Stimulated activated CD8-positive, alpha-beta memory T cell treated with anti-CD3 and anti-CD28 coated beads, Interleukin-4, amount 100 ng/mL, for 1 hour (primary cell): ENCODE results near the gene SLC6A17.

Experiments used
- DNase-seq, 2 donors: peaks; one replicate each; pipeline ENCODE4 v3.0.0-alpha.2; 2020; ENCODE audit warnings: low read depth in 2 of 2, low spot score in 1 of 2

Gene SLC6A17

DNA sequence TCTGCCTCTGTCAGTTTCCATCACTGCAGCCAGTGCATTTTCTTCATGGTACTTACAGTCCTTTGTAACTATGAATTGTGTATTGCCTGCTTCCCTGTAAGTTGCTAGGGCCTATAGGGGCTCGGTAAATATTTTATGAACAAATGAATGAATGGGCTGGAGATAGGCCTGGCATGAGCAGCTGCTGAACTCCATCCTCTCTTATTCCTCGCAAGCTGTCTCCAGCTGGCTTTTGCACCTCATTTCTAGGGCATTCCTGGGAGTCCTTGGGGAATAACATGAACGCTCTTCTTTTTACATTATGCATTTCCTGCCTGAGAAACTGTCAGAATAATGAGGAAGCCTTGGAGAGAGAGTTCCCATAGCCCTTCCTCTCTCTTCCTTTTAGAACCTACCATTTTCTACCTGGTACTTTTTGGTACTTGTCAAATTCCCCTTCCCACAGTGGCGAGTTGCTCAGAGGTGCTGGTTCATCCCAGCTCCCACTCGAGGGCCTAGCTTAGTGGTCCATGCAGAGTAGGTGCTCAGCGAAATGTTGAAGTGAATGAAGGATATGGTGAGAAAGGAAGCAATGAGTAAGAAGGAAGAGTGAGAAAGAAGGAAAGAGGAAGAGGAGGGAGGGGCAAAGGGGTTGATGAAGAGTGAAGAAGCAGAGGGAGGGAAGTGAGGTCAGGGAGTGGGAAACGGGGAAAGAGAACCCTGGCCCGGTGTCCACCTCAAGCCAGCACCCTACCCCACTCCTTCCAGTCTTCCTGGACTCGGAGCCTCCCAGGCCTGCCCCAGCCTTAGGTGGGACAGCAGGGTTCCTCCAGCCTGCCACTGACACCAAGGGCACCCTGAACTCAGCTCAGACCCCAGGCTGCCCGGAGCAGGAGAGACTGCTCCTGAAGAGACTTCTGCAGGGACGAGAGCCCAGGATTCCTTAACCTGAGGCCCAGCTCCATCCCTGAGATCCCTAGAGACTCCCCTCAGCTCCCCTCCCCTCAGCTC is 89.4 kb downstream of the SLC6A17 start:
- no peak for DNase-seq

DNA sequence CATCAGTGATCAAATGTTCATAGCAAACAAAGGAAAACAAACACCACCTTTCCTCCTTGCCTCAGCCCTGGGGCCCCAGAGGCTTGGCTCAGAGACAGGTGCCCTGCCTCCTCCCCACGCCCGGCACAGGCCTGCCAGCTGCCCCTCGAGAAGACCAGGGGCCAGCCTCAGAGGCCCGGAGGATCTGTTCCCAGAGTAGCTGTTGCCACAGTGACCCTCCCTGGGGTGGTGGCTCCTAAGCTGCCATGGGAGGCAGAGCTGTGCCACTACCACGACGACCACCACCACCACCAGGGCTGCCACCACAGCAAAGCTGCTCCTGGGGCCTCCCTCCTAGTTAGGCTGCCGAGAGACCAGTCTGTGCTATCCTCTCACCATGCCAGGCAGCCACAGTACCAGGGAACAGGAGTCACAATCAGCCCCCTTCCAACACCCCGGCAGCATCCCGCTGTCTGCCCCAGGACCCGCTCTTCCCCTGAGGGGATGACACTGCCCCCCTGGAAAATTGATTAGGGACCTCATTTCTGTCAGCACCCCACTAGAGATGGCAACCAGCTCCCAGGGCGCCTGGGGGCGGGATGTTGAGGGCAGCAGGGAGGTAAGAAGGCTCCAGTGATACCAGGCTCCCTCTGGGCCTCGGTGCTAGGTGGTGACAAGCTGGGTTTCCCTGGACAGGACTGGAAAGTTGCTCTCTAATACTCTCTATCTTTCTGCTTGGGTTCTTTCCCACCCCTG is 90.3 kb downstream of the SLC6A17 start:
- DNase-seq = no peak

DNA sequence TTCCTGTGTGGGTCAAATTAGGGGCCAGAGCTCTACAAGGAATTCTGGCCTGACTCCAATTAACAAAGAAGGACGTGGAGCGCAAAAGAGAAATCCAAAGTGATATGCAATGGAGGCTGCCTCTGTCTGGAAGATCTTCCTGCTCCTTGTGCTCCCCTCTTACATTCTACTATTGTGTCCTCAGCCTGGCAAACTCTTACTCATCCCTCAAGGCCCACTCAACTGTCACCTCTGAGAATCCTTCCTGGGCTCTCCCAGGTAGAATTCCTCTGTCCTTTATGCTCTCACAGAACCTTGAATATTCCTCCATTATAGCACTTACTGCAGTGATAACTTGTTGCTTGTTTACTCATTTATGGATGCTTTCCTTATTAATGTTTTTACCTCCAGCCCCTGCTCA is 91.2 kb downstream of the SLC6A17 start:
- DNase-seq = no peak

DNA sequence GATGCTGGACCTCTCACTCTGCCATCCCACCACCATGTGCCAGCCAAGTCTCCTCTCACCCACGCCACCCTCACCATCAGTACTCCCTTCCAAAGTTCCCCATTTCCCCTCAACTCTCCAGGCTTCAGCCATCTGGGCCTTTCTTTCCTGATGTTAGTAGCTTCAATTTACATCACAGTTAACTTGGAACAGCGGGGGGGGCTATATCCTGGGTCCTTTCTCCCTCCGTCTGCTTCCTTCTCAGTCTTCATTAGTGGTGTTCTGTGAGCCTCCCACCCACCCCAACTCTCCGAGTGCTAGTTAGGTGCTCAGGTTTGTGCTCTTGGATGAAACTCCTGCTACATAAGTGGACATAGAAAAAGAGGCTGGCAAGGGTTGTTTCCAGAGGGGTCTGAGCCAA is 91.8 kb downstream of the SLC6A17 start:
- DNase-seq = no peak

DNA sequence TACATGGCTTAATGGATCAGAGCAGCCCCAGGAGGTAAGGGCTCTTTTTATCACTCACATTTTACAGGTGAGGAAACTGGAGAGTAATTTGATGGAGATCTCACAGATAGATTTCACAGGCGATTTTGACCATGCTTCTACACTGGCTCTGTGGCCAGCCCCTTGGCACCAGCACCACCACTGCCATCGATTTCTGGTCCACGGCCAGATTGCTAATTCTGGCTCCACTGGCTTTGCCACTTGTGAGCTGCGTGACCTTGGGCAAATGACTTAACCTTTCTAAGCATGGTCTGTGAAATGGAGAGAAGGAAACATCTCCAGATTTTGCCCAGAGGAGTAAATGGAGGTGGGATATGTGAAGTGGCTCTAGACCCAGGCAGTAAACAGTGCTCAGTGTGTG is 92.4 kb downstream of the SLC6A17 start:
- no peak for DNase-seq

DNA sequence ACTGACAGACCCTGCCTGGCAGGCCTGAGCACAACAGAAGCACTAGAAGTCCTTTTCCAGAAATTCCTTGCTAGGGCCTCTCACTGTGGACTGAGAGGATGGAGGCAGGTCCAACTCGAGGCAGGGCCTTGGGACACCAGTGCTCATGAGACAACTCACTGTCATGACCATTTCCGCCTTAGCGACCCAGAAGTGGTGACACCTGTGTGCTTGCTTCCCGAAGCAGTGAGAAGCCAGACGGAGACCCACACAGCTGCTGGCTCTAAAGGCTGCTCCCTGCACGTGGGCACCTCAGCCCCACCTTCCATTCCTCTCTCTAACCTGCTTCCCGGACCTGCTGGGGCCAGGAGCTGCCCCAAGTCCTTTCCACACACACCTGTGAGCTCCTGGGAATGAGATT is 92.9 kb downstream of the SLC6A17 start:
- DNase-seq = no peak

DNA sequence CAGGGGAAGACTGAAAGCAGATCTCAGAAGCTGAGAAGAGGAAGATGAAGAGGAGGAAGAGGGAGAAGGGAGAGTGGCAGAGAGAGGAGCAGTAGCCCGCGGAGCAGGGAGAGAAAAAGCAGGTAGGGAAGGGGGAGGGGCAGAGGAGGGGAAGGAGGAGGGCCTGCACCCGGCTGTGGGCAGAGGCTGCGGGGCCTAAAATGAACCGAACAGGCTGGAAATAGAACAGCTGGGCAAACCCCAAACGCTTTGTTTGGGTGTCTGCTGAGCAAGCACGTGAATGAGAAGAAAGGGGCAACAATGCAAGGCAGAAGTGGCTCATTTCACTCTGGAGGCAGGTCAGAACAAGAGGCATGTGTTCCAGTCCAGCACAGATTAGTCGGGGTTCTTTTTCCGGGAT is 93.3 kb downstream of the SLC6A17 start:
- DNase-seq = no peak

DNA sequence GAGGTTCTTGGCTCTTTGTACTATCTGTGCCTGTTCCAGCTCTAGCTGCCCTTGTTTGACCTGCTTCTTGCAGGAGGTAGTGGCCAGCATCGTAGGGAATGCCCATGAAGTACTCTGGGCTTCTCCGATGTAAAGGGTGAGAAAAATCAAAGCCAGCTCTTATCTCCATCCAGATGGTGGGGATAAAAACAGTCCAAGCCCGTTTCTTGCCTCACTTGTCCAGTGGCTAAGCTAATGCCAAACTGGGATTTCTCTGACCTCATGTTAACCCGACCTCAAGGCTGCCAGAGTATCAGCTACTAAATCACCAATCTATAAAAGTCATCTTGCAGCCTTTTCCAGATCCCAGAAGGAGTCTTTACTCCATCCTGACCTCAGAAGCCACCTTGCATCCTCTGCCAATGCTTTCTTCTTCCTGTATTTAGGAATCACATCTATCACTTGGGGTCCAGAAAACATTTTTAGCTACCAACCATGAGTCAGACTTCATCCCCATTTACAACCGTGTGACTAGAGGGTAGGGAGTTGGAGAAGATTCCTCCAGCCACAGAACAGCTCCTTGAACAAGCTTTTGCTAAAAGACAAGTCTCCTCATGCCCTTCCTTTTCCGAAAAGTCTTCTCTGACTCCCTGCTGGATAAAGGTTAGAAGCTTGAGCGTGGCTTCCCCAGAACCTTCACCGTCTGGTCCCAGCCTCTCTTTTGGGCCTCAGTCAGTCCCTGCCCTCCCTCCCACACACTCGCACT is 95.8 kb downstream of the SLC6A17 start:
- no peak for DNase-seq

DNA sequence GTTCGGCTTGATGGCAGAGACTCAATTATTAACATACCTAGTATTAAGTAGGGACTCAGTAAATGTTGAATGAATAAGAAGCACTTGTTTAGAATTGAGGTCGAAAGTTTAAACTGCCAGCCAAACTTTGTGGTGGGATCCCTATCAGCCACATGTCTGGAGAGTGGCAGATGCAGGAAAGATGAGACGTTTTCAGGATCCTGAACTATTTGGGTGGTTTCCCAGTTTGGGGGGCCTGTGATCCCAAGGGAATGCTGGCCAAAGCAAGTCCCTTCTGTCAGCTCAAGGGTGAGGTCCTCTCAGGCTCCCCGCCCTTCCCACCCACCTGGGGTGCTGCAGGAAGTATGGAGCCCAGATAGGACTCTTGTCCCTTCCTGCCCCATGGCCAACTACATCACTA is 98.5 kb downstream of the SLC6A17 start:
- no peak for DNase-seq

DNA sequence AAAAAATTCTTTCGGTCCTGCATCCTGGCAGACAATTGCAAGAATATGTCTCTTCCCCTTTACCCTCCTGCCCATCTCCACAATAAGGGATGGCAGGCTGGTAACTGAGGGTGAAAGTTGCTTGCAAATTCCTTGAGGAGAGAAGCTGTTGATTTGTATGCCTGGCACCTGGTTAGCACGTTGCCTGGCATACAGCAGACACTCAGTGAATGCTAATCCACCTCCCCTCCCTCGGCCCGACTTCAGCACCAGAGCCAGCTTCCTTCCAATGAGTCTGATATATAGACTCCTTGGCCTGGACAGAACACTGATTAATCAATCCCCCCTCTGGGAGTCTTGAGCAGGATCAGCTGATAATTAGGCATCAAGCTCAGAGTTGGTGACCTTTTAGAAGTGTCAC is 99.0 kb downstream of the SLC6A17 start:
- DNase-seq = no peak

DNA sequence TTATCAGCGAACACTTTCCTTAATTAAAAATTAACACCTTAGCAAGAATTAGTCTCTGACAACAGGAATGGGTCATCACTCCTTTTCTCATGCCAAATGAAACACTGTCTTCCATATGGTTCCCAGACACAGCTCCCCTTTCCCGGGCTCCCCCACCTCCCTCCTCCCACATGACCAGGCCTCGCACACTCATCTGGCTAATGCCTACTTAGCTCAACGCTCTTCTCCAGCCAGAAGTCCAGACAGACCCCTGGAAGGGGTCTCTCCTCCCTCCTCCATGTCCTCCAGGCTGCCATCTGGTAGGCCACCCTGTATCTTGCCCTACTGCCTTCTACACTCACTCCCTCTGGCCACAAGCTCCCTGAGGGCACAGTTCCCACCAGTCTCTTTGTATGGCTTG is 99.7 kb downstream of the SLC6A17 start:
- DNase-seq = no peak

DNA sequence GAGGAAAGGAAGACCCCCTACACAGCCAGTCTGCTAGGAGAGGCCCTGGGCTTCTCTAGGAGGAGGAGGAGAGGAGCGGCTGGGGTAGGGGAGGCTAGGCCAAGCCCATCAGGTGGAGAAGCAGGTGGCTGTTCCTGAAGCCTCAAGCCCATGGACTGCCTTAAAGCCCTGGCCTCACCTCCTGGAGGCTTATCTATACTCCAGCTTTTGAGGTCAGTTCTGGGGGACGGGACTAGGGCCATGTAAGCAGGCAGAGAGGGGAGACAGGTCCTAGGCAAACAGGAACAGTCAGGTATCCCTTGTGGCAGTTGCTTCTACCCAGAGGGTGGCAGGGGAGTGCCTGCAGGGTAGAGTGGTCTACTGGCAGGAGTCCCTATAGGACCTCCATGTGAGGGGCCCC is 100.5 kb downstream of the SLC6A17 start:
- no peak for DNase-seq
